SH-SY5Y (cell line): ENCODE results near the gene RAPGEF5.

Source experiments
- GATA2 ChIP-seq: IDR thresholded peaks from 2 replicates; pipeline ENCODE4 v1.6.1; 2011; ENCODE audit warnings: mild to moderate bottlenecking, low read depth, low read length
- GATA3 ChIP-seq: IDR thresholded peaks from 2 replicates; pipeline ENCODE4 v1.6.1; 2011; ENCODE audit warnings: low read depth, mild to moderate bottlenecking, low read length, moderate library complexity

DNA sequence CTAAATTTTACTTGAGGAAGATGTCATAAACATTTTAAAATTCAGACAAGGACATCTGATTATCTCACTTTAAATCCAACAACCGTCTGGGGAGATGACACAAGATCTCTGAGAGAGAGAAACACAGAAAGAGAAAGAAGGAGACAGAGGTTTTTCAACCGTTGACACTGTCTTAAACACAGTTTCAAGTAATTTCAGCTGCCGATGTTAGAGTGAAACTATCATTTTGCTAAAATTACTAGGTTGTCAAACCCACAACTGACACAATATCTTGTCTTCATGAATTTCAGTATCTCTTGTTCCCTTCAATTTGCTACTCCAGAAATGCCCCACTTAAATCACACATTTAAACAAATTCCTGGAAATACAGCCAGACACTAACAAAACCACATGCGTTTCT, 174.8 kb downstream of the RAPGEF5 start:
- no peak for TF ChIP-seq GATA3
- TF ChIP-seq GATA2: no peak
